IPS-15b (cell line): ENCODE data around the gene NT5DC2.

Experiments used
- H3K27me3 ChIP-seq: one replicate; pipeline ENCODE4 v1.6.1; 2013; ENCODE audit warnings: low read length; ENCODE audit not compliant: control insufficient read depth, insufficient read depth
- H3K36me3 ChIP-seq: one replicate; pipeline ENCODE4 v1.6.1; 2013; ENCODE audit warnings: low read length; ENCODE audit not compliant: control insufficient read depth, insufficient read depth
- H3K4me1 ChIP-seq: one replicate; pipeline ENCODE4 v1.6.1; 2013; ENCODE audit warnings: mild to moderate bottlenecking, low read length; ENCODE audit not compliant: control insufficient read depth, insufficient read depth
- H3K4me3 ChIP-seq: one replicate; pipeline ENCODE4 v1.5.1; 2013; ENCODE audit warnings: low read depth, low read length
- H3K9ac ChIP-seq: one replicate; pipeline ENCODE4 v1.6.1; 2013; ENCODE audit warnings: low read depth, mild to moderate bottlenecking, low read length
- H3K9me3 ChIP-seq: one replicate; pipeline ENCODE4 v1.6.1; 2013; ENCODE audit warnings: mild to moderate bottlenecking, low read length; ENCODE audit not compliant: control insufficient read depth, insufficient read depth

The NT5DC2 gene

GRCh38 chr3:52536112-52536368 lies 2.4 kb upstream of the NT5DC2 start:
- no peaks in the 10 kb centered on the region for H3K9me3 ChIP-seq
- no peak overlapping the region for H3K9ac ChIP-seq
- H3K36me3 ChIP-seq = peaks cover 15% of the 10 kb centered on the region
- no peaks in the 10 kb centered on the region for H3K27me3 ChIP-seq
- H3K4me1 ChIP-seq = peaks cover 19% of the 10 kb centered on the region
- H3K4me3 ChIP-seq = peak overlapping the region; percentile 27

GRCh38 chr3:52535411-52536111 lies 1.9 kb upstream of the NT5DC2 start:
- peak overlapping the region; percentile 27 for H3K4me3 ChIP-seq
- peaks cover 16% of the 10 kb centered on the region for H3K4me1 ChIP-seq
- H3K9me3 ChIP-seq = no peaks in the 10 kb centered on the region
- H3K36me3 ChIP-seq = peaks cover 13% of the 10 kb centered on the region
- no peak overlapping the region for H3K9ac ChIP-seq
- H3K27me3 ChIP-seq = no peaks in the 10 kb centered on the region

- Histone ChIP-seq H3K4me1 (peaks cover 16% of the 10 kb centered on the region), H3K27me3 (no peaks in the 10 kb centered on the region), H3K9me3 (no peaks in the 10 kb centered on the region), H3K9ac (peak overlapping the region; percentile 60), H3K36me3 (peaks cover 15% of the 10 kb centered on the region), H3K4me3 (peak overlapping the region; percentile 70)
Measured at GRCh38 chr3:52534281-52535183, 875 bp upstream of the NT5DC2 start.

- no peaks in the 10 kb centered on the region for H3K27me3 ChIP-seq
- H3K36me3 ChIP-seq = peaks cover 20% of the 10 kb centered on the region
- H3K9ac ChIP-seq = peak overlapping the region; percentile 73
- no peaks in the 10 kb centered on the region for H3K9me3 ChIP-seq
- peak overlapping the region; percentile 66 for H3K4me3 ChIP-seq
- H3K4me1 ChIP-seq = peaks cover 14% of the 10 kb centered on the region
Measured at GRCh38 chr3:52532838-52533622, 627 bp downstream of the NT5DC2 start.

GRCh38 chr3:52532517-52532837 lies 1.2 kb downstream of the NT5DC2 start:
- peaks cover 10% of the 10 kb centered on the region for H3K4me1 ChIP-seq
- H3K9me3 ChIP-seq = no peaks in the 10 kb centered on the region
- no peaks in the 10 kb centered on the region for H3K27me3 ChIP-seq
- H3K36me3 ChIP-seq = peaks cover 26% of the 10 kb centered on the region
- peak overlapping the region; percentile 73 for H3K9ac ChIP-seq
- H3K4me3 ChIP-seq = peak overlapping the region; percentile 66

- Histone ChIP-seq H3K36me3 (peaks cover 31% of the 10 kb centered on the region), H3K4me3 (peak overlapping the region; percentile 66), H3K9ac (peak overlapping the region; percentile 73), H3K4me1 (peaks cover 10% of the 10 kb centered on the region), H3K27me3 (no peaks in the 10 kb centered on the region), H3K9me3 (no peaks in the 10 kb centered on the region)
Measured at GRCh38 chr3:52531860-52532516, 1.7 kb downstream of the NT5DC2 start.

GRCh38 chr3:52530918-52531826 lies 2.5 kb downstream of the NT5DC2 start:
- Histone ChIP-seq H3K4me3 (peak overlapping the region; percentile 66), H3K36me3 (peaks cover 36% of the 10 kb centered on the region), H3K4me1 (peaks cover 10% of the 10 kb centered on the region), H3K9me3 (no peaks in the 10 kb centered on the region), H3K9ac (no peak overlapping the region), H3K27me3 (no peaks in the 10 kb centered on the region)

- peaks cover 48% of the 10 kb centered on the region for H3K36me3 ChIP-seq
- H3K9me3 ChIP-seq = no peaks in the 10 kb centered on the region
- no peak overlapping the region for H3K9ac ChIP-seq
- no peaks in the 10 kb centered on the region for H3K27me3 ChIP-seq
- no peak overlapping the region for H3K4me3 ChIP-seq
- H3K4me1 ChIP-seq = peaks cover under 1% of the 10 kb centered on the region
Measured at GRCh38 chr3:52529376-52530333, 4.0 kb downstream of the NT5DC2 start.

- no peaks in the 10 kb centered on the region for H3K4me1 ChIP-seq
- no peak overlapping the region for H3K4me3 ChIP-seq
- H3K9me3 ChIP-seq = no peaks in the 10 kb centered on the region
- no peak overlapping the region for H3K9ac ChIP-seq
- peaks cover 57% of the 10 kb centered on the region for H3K36me3 ChIP-seq
- H3K27me3 ChIP-seq = no peaks in the 10 kb centered on the region
Measured at GRCh38 chr3:52528586-52529375, 4.9 kb downstream of the NT5DC2 start.
